Renal cortex interstitium (tissue), 15 donors: ENCODE results near the gene RAPGEF1. TPM values are rescaled to one million over a fixed set of nuclear protein-coding genes. Genes with fewer than 3 reads are reported as not detected.

Experiments
- DNase-seq, 11 donors: peaks; one replicate each; pipeline ENCODE4 v3.0.0-alpha.2; 2013; ENCODE audit warnings: low read depth in 9 of 11, low spot score in 4 of 11; ENCODE audit errors: extremely low read depth in 1 of 11
- long read RNA-seq, 16 experiments: transcript quantifications; one replicate each; lab custom pipeline, GENCODE V29; 2026
- polyA plus RNA-seq, 3 donors: library from polyadenylated mRNA; unstranded; fragments of 120-200 nt; gene quantifications; one replicate each; pipeline ENCODE4 v1.2.1, GENCODE V29; 2013; ENCODE audit not compliant: insufficient read length in 3 of 3

The RAPGEF1 gene
- polyA plus RNA-seq: 10 to 100 TPM; 39.7 to 44.1 (median 40.3) TPM
- long read RNA-seq, donor 1: 0 reads
- long read RNA-seq, donor 2: 0 reads
- long read RNA-seq, donor 3: 0 reads
- long read RNA-seq, donor 4: 0 reads
- long read RNA-seq, donor 5: 0 reads
- long read RNA-seq, donor 6, partial matches to known transcripts: 8 of 8 reads
- long read RNA-seq, donor 6, other reads (novel, unspliced or antisense): 0 of 8 reads
- long read RNA-seq, donor 7, full-length matches to known transcripts: 1 of 1 reads
- long read RNA-seq, donor 7, partial matches to known transcripts: 0 of 1 reads
- long read RNA-seq, donor 7, other reads (novel, unspliced or antisense): 0 of 1 reads
- long read RNA-seq, donor 8, full-length matches to known transcripts: 4 of 16 reads
- long read RNA-seq, donor 8, partial matches to known transcripts: 12 of 16 reads
- long read RNA-seq, donor 8, other reads (novel, unspliced or antisense): 0 of 16 reads
- long read RNA-seq, donor 9, full-length matches to known transcripts: 1 of 1 reads
- long read RNA-seq, donor 9, partial matches to known transcripts: 0 of 1 reads
- long read RNA-seq, donor 9, other reads (novel, unspliced or antisense): 0 of 1 reads
- long read RNA-seq, donor 10, full-length matches to known transcripts: 1 of 1 reads
- long read RNA-seq, donor 10, partial matches to known transcripts: 0 of 1 reads
- long read RNA-seq, donor 10, other reads (novel, unspliced or antisense): 0 of 1 reads
- long read RNA-seq, donor 11, full-length matches to known transcripts: 1 of 1 reads
- long read RNA-seq, donor 11, partial matches to known transcripts: 0 of 1 reads
- long read RNA-seq, donor 11, other reads (novel, unspliced or antisense): 0 of 1 reads
- long read RNA-seq, donor 12, full-length matches to known transcripts: 1 of 7 reads
- long read RNA-seq, donor 12, partial matches to known transcripts: 6 of 7 reads
- long read RNA-seq, donor 12, other reads (novel, unspliced or antisense): 0 of 7 reads
- long read RNA-seq, donor 13: 0 reads
- long read RNA-seq, donor 14, full-length matches to known transcripts: 1 of 1 reads
- long read RNA-seq, donor 14, partial matches to known transcripts: 0 of 1 reads
- long read RNA-seq, donor 14, other reads (novel, unspliced or antisense): 0 of 1 reads
- long read RNA-seq, donor 15: 0 reads
- long read RNA-seq, donor 16, full-length matches to known transcripts: 2 of 20 reads
- long read RNA-seq, donor 16, partial matches to known transcripts: 18 of 20 reads
- long read RNA-seq, donor 16, other reads (novel, unspliced or antisense): 0 of 20 reads

DNA sequence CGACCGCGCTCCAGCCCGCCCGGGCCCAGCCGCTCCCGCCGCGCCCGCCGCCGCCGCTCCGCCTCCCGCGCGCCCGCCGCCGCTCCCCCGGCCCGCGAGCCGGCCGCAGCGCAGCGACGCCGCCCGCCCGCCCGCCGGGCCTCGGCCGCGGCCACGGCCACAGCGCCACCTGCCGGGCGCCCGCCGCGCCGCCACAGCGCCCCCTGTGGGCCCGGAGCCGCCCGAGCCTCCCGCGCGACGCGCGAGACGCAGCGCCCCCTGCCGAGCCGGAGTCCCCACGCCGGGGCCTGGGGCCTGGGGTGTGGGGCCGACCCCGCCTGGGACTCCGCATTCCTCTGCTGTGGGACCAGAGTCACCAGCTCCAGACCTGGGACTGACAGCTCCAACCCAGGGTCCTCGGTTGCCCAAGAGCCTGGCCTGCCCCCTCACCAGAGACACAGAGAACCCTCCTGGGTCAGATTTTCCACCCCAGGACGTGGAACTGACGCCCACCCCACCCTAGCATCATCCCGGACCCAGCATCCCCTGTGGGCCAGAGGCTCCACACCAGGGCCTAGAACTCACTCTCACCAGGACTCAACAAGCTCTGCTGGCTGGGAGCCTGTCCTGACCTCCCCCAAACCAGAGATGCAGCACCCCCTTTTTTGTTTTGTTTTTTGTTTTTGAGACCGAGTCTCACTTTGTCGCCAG lies at the start of gene RAPGEF1:
RAPGEF1 (minus strand) TSS at position 118 of the 690 bp plus-strand sequence. CDS start 246 bp downstream, outside the sequence.
- peak in 3 of 11 donors; percentile 30 to 41 (median 36) for DNase-seq

DNA sequence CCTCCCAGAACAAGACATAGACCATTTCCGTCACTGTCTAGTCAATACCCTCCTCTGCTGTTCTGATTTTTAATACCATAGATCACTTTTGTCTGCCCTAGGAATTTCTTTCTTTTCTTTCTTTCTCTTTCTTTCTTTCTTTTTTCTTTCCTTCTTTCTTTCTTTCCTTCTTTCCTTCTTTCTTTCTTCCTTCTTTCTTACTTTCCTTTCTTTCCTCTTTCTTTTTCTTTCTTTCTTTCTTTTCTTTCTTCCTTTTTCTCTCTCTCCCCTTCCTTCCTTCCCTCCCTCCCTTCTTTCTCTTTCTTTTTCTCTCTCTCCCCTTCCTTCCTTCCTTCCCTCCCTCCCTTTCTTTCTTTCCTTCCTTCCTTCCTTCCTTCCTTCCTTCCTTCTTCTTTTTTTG lies 49.0 kb upstream of the RAPGEF1 start:
- no peak for DNase-seq

- DNase-seq: no peak
Measured at GRCh38 chr9:131787838-131788237, 48.0 kb upstream of the RAPGEF1 start.

GRCh38 chr9:131784748-131785501 lies 45.0 kb upstream of the RAPGEF1 start:
- no peak for DNase-seq

DNA sequence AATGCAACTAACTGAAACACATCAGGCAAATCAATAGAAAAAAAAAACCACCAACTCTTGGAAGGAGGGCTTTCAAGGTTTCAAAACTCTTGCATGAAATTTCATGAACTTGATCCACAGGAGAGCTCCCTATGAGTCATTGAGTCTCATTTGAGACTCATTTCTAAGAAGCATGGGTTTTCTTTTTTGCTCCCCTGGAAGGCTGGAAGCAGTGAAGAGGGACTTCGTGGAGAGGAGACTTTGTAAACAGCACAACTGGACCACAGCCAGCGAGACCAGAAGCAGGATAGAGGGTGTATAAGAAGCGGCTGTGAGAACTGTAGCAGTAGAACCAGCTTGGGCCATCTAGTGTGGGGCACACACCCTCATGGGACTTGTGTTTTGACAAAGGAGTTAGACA lies 41.2 kb upstream of the RAPGEF1 start:
- DNase-seq: no peak

- DNase-seq: peak in 9 of 11 donors; percentile 20 to 67 (median 51)
Measured at GRCh38 chr9:131776473-131776872, 36.6 kb upstream of the RAPGEF1 start.

DNA sequence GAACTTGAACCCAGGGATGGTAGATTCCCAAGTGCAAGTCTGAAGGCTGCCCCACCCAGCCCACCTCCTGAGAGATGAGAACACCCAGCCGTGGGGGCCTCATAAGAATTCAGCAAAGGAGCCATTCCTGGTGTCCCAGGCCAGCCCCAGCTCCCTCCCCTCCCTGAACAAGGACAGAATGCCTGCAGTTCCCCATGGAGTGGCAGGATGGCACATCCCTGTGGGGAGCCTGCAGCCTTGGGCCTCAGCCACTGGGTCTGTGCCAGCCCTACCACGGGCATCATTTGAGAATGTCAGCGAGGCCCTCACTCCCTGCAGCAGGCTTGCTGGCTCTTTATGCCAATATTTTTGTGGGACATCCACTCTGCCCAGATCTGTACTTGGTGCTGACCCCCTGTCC lies 36.2 kb upstream of the RAPGEF1 start:
- no peak for DNase-seq

- DNase-seq: no peak
Measured at GRCh38 chr9:131774636-131775035, 34.8 kb upstream of the RAPGEF1 start.

GRCh38 chr9:131773911-131774379 lies 34.1 kb upstream of the RAPGEF1 start:
- peak; percentile 45 to 86 (median 75) for DNase-seq

GRCh38 chr9:131772940-131773339 lies 33.1 kb upstream of the RAPGEF1 start:
- no peak for DNase-seq

DNA sequence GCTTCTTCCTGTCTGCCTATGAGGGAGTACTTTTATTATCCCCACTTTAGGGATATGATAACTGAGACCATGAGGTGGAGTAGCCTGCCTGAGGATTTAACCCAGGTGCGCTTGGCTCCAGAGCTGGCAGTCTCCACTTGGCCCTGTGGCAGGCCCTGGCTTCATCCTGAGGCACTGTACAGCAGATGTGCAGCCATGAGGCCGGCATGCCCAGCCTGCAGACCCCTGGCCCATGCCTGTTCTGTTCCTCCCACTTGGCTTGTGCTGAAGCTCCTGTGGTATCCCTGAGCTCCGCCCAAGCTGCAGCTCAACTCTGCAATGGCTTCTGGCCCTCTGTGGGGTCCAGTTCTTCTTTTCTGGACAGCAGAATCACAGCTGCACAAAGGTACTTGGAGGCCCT lies 31.8 kb upstream of the RAPGEF1 start:
- DNase-seq: no peak

DNA sequence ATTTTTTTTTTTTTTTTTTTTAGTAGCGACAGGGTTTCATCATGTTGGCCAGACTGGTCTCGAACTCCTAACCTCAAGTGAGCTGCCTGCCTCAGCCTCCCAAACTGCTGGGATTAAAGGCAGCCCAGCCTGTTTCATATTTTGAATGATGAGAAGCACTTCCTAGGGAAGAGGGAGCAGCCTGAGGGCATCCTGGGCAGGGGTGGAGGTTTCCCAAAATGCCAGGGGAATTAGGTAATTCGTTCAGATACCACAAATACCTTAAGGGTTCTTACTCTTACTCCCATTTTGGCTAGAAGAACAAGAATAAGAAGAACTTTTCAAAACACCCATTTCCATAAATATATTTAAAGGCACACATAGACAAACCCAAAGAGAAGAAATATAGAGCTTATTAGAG lies 29.5 kb upstream of the RAPGEF1 start:
- no peak for DNase-seq

DNA sequence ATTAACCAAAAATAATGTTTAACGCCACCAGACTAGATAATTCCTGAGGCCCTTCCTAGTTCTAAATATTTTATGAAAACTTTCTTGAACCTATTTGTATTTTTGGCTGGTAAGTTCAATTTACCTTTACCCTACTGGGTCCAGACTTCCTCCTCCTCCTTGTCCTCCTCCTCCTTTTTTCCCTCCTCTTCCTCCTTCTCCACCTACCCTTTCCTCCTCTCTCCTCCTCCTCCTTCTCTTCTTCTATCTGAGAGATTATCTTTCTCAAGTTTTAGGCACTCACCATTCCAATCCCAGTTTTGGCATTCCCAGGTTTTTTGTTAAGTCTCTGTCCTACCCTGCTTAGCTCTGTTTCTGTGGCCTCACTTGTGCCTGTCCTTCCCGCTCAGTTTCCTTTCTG lies 24.7 kb upstream of the RAPGEF1 start:
- no peak for DNase-seq

DNA sequence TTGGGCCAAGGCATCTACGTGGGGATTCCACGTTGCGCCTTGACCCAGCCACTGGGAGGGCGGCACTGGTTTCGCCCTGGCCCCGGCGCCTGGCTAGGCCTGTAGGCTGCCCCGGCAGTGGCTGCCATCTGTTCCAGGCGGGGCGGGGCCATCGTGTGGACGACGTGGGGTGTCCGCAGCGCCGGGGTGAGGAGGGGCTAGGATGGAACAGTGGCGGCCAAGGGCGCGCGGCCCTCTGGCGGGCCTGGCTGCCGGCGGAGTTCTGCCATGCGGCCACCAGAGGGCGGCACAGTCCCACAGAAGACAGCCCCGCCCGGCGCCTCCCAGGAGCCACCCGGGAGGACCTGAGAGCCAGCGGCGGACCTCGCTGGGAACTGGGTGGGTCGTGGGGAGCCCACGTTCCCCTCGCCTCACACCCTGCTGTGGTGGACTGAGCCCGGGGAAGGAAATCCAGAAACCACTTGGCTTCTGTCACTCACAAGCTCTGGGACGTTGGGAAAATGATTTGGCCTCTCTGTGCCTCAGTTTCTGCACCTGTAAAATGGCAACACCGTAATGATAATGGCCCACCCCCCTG lies 22.6 kb upstream of the RAPGEF1 start:
- DNase-seq: peak in 5 of 11 donors; percentile 37 to 58 (median 47)

DNA sequence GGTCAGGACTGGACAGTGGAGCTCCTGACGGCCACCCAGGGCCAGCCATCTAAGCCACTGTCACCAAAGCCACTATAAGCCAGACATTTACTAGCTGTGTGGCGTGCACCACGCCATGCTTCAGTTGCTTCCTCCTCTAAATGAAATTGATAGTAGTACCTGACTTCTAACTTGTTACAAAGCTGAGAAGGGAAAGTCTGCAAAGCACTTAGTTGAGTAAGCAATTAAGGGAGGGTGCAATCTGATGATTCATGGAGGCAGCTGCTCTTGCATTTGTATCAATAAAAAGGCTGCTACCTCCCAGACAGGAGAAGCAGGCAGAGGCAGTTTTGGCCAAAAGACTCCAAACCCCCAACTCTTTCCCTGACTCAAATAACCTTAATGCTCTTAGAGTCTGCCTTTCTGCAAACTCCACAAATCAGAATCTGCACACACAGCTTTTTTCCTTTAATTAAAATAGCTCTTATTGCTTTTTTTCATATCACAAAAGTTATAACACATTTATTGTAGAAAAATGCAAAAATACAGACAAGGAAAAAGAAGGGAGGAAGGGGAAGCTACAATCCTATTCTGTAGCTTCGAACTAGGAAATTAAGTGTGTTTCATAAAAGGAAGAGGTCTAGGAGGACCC lies 19.3 kb upstream of the RAPGEF1 start:
- DNase-seq: no peak

- no peak for DNase-seq
Measured at GRCh38 chr9:131757549-131757948, 17.7 kb upstream of the RAPGEF1 start.
